ENCODE data around the gene SLC2A13. TPM values are rescaled to one million over a fixed set of nuclear protein-coding genes. Genes with fewer than 3 reads are reported as not detected.

The SLC2A13 gene
- total RNA-seq, 1 experiment from 2014 or later: 15.3 TPM

DNA sequence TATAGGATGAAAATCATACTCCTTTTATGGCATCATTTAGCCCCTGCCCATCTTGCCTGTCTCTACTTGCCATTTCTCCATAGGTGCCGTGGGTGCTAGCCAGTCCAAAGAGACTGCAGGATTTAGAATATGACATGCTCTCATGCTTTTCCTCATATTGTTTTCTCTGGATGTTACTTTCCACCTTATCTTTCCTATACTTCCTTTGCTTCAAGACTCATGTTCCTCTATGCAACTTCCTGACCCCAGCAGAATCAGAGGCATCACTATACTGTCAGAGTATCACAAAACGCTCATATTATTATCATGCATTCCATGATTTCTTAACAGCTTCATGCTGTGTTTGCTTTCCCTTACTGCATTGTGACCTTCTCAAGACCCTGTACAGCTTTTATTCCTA, 265.5 kb downstream of the SLC2A13 start:
- no peak for ATAC-seq
- no peaks in the 10 kb centered on the region for H3K4me1 Mint-ChIP-seq
- ChIA-PET POLR2A (no interaction called here), CTCF (no interaction called here)
- H3K4me3 Mint-ChIP-seq: no peak overlapping the region
- no peaks in the 10 kb centered on the region for H3K27me3 Mint-ChIP-seq (ENCODE audit: low read depth)
- TF ChIP-seq MYBL2 (CRISPR knock-in tag; IDR thresholded peaks at IDR 0.05): no peak
- no peak for TF ChIP-seq ZNF671 (CRISPR knock-in tag; IDR thresholded peaks at IDR 0.05)
- TF ChIP-seq JUN (CRISPR knock-in tag; IDR thresholded peaks at IDR 0.05): no peak
- no peak for TF ChIP-seq ZNF232 (CRISPR knock-in tag; IDR thresholded peaks at IDR 0.05)
- no peak for TF ChIP-seq SMAD4 (CRISPR knock-in tag; IDR thresholded peaks at IDR 0.05)
- TF ChIP-seq, protein P1, sequence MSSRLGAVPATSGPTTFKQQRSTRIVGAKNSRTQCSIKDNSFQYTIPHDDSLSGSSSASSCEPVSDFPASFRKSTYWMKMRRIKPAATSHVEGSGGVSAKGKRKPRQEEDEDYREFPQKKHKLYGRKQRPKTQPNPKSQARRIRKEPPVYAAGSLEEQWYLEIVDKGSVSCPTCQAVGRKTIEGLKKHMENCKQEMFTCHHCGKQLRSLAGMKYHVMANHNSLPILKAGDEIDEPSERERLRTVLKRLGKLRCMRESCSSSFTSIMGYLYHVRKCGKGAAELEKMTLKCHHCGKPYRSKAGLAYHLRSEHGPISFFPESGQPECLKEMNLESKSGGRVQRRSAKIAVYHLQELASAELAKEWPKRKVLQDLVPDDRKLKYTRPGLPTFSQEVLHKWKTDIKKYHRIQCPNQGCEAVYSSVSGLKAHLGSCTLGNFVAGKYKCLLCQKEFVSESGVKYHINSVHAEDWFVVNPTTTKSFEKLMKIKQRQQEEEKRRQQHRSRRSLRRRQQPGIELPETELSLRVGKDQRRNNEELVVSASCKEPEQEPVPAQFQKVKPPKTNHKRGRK (CRISPR knock-in tag; IDR thresholded peaks at IDR 0.05; ENCODE audit: borderline replicate concordance): no peak
- TF ChIP-seq TEAD1 (CRISPR knock-in tag; IDR thresholded peaks at IDR 0.05): no peak
- TF ChIP-seq ZBTB21 (CRISPR knock-in tag; IDR thresholded peaks at IDR 0.05; ENCODE audit: borderline replicate concordance): no peak
- TF ChIP-seq, protein P2, sequence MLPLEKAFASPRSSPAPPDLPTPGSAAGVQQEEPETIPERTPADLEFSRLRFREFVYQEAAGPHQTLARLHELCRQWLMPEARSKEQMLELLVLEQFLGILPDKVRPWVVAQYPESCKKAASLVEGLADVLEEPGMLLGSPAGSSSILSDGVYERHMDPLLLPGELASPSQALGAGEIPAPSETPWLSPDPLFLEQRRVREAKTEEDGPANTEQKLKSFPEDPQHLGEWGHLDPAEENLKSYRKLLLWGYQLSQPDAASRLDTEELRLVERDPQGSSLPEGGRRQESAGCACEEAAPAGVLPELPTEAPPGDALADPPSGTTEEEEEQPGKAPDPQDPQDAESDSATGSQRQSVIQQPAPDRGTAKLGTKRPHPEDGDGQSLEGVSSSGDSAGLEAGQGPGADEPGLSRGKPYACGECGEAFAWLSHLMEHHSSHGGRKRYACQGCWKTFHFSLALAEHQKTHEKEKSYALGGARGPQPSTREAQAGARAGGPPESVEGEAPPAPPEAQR (CRISPR knock-in tag; IDR thresholded peaks at IDR 0.05): no peak
- DNase-seq (ENCODE audit: low spot score): no peak
- H3K27ac Mint-ChIP-seq: no peak overlapping the region
- no peaks in the 10 kb centered on the region for H3K36me3 Mint-ChIP-seq
- H3K9me3 Mint-ChIP-seq: no peaks in the 10 kb centered on the region

DNA sequence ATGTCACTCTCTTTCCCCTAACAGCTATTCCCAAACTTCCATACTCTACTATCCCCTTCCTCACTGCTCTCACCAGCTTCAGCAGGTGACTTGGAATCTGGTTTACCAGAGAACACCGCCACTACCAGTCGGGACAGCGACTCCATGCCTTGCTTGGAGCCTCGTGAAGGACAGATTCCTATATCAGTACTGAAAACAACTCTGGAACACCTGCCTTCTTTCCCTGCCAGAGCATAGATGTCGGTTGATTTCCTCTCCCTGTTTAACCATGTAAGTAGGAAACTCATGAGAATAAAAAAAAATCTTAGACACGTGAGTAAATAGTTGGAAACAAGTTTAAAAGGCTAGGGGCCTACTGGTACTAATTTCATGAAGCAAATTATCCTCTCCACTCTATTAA, 266.8 kb downstream of the SLC2A13 start:
- Mint-ChIP-seq H3K4me1 (no peaks in the 10 kb centered on the region), H3K36me3 (no peaks in the 10 kb centered on the region), H3K27me3 (ENCODE audit: low read depth) (no peaks in the 10 kb centered on the region), H3K27ac (no peak overlapping the region), H3K9me3 (no peaks in the 10 kb centered on the region), H3K4me3 (no peak overlapping the region)
- ATAC-seq (no peak), DNase-seq (ENCODE audit: low spot score) (no peak)
- ChIA-PET CTCF (no interaction called here), POLR2A (no interaction called here)
- TF ChIP-seq, protein P3, sequence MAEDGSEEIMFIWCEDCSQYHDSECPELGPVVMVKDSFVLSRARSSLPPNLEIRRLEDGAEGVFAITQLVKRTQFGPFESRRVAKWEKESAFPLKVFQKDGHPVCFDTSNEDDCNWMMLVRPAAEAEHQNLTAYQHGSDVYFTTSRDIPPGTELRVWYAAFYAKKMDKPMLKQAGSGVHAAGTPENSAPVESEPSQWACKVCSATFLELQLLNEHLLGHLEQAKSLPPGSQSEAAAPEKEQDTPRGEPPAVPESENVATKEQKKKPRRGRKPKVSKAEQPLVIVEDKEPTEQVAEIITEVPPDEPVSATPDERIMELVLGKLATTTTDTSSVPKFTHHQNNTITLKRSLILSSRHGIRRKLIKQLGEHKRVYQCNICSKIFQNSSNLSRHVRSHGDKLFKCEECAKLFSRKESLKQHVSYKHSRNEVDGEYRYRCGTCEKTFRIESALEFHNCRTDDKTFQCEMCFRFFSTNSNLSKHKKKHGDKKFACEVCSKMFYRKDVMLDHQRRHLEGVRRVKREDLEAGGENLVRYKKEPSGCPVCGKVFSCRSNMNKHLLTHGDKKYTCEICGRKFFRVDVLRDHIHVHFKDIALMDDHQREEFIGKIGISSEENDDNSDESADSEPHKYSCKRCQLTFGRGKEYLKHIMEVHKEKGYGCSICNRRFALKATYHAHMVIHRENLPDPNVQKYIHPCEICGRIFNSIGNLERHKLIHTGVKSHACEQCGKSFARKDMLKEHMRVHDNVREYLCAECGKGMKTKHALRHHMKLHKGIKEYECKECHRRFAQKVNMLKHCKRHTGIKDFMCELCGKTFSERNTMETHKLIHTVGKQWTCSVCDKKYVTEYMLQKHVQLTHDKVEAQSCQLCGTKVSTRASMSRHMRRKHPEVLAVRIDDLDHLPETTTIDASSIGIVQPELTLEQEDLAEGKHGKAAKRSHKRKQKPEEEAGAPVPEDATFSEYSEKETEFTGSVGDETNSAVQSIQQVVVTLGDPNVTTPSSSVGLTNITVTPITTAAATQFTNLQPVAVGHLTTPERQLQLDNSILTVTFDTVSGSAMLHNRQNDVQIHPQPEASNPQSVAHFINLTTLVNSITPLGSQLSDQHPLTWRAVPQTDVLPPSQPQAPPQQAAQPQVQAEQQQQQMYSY (CRISPR knock-in tag; IDR thresholded peaks at IDR 0.05): no peak
- TF ChIP-seq CBFB (CRISPR knock-in tag; IDR thresholded peaks at IDR 0.05; ENCODE audit: low read depth) (no peak), JUN (CRISPR knock-in tag; IDR thresholded peaks at IDR 0.05) (no peak), MXD4 (CRISPR knock-in tag; IDR thresholded peaks at IDR 0.05; ENCODE audit: borderline replicate concordance) (no peak), SMAD3 (CRISPR knock-in tag; IDR thresholded peaks at IDR 0.05; ENCODE audit: borderline replicate concordance) (no peak)
- TF ChIP-seq, protein P4, sequence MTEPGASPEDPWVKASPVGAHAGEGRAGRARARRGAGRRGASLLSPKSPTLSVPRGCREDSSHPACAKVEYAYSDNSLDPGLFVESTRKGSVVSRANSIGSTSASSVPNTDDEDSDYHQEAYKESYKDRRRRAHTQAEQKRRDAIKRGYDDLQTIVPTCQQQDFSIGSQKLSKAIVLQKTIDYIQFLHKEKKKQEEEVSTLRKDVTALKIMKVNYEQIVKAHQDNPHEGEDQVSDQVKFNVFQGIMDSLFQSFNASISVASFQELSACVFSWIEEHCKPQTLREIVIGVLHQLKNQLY (CRISPR knock-in tag; IDR thresholded peaks at IDR 0.05): no peak

DNA sequence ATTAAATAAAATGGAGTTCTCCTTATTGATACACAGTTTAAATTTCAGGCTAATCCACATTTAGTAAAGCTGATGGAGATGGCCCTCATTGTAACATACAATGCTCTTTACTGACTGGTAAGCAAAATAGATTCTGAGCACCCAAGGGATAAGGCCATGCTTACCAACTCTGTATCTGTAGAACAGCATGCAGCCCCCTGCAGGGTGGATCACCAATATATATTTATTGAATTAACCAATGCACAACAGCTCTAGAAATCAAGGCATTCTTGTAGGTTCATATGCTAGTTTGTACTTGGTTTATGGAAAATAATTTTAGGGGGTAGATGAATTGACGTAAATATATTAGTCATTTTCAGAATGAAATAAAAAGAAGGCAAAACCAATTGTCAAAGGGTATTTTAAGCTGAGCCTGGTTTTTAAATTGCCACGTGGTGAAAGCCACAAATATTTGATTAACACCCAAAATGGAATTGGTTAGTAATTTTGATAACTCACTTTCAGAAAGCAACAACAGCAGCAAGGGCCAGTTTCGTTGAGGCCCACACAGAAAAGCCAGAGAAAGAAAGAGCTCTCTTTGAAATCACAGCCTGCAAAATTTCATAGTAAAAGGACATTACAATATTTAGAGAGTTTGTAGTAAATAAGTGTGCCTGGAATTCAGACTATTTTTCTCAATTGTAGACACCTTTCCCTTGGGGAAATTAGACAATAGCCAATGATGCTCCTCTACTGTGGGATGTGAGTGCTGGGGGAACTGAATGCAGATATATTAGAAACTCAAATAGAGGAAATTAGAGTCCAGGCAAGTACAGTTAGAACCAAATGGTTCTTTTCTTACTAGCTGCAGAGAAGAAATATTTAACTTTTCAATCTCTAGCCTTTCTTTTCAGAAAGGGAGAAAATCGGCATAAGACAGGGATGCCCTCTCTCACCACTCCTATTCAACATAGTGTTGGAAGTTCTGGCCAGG, 270.1 kb downstream of the SLC2A13 start:
- no peak overlapping the region for H3K4me3 Mint-ChIP-seq
- no peaks in the 10 kb centered on the region for H3K9me3 Mint-ChIP-seq
- DNase-seq (ENCODE audit: low spot score): no peak
- H3K36me3 Mint-ChIP-seq: no peaks in the 10 kb centered on the region
- POLR2A ChIA-PET: no interaction called here
- no peaks in the 10 kb centered on the region for H3K4me1 Mint-ChIP-seq
- H3K27ac Mint-ChIP-seq: no peak overlapping the region
- ATAC-seq: no peak
- H3K27me3 Mint-ChIP-seq (ENCODE audit: low read depth): no peaks in the 10 kb centered on the region
- CTCF ChIA-PET: no interaction called here
- TF ChIP-seq GRHL2 (CRISPR knock-in tag; IDR thresholded peaks at IDR 0.05; ENCODE audit: insufficient replicate concordance, severe bottlenecking): no peak
- TF ChIP-seq, protein P5, sequence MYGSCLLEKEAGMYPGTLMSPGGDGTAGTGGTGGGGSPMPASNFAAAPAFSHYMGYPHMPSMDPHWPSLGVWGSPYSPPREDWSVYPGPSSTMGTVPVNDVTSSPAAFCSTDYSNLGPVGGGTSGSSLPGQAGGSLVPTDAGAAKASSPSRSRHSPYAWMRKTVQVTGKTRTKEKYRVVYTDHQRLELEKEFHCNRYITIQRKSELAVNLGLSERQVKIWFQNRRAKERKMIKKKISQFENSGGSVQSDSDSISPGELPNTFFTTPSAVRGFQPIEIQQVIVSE (CRISPR knock-in tag; IDR thresholded peaks at IDR 0.05; ENCODE audit: borderline replicate concordance): no peak
- TF ChIP-seq HMGA2 (CRISPR knock-in tag; IDR thresholded peaks at IDR 0.05): no peak
- TF ChIP-seq, protein P6, sequence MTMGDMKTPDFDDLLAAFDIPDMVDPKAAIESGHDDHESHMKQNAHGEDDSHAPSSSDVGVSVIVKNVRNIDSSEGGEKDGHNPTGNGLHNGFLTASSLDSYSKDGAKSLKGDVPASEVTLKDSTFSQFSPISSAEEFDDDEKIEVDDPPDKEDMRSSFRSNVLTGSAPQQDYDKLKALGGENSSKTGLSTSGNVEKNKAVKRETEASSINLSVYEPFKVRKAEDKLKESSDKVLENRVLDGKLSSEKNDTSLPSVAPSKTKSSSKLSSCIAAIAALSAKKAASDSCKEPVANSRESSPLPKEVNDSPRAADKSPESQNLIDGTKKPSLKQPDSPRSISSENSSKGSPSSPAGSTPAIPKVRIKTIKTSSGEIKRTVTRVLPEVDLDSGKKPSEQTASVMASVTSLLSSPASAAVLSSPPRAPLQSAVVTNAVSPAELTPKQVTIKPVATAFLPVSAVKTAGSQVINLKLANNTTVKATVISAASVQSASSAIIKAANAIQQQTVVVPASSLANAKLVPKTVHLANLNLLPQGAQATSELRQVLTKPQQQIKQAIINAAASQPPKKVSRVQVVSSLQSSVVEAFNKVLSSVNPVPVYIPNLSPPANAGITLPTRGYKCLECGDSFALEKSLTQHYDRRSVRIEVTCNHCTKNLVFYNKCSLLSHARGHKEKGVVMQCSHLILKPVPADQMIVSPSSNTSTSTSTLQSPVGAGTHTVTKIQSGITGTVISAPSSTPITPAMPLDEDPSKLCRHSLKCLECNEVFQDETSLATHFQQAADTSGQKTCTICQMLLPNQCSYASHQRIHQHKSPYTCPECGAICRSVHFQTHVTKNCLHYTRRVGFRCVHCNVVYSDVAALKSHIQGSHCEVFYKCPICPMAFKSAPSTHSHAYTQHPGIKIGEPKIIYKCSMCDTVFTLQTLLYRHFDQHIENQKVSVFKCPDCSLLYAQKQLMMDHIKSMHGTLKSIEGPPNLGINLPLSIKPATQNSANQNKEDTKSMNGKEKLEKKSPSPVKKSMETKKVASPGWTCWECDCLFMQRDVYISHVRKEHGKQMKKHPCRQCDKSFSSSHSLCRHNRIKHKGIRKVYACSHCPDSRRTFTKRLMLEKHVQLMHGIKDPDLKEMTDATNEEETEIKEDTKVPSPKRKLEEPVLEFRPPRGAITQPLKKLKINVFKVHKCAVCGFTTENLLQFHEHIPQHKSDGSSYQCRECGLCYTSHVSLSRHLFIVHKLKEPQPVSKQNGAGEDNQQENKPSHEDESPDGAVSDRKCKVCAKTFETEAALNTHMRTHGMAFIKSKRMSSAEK (CRISPR knock-in tag; IDR thresholded peaks at IDR 0.05; ENCODE audit: borderline replicate concordance): no peak
- TF ChIP-seq ZNF317 (CRISPR knock-in tag; IDR thresholded peaks at IDR 0.05; ENCODE audit: borderline replicate concordance, low read depth): no peak
